GM12801 (cell line): ENCODE data around the gene CRADD.

Source experiments
- CTCF ChIP-seq: IDR thresholded peaks from one replicate; pipeline ENCODE4 v1.5.1; 2011; ENCODE audit warnings: control low read depth; ENCODE audit not compliant: insufficient read length; ENCODE audit errors: extremely low read depth

Gene CRADD

GRCh38 chr12:93762912-93763553 lies 85.9 kb downstream of the CRADD start:
- no peak for TF ChIP-seq CTCF

GRCh38 chr12:93763746-93764147 lies 86.6 kb downstream of the CRADD start:
- TF ChIP-seq CTCF: no peak

GRCh38 chr12:93766371-93766770 lies 89.2 kb downstream of the CRADD start:
- no peak for TF ChIP-seq CTCF

DNA sequence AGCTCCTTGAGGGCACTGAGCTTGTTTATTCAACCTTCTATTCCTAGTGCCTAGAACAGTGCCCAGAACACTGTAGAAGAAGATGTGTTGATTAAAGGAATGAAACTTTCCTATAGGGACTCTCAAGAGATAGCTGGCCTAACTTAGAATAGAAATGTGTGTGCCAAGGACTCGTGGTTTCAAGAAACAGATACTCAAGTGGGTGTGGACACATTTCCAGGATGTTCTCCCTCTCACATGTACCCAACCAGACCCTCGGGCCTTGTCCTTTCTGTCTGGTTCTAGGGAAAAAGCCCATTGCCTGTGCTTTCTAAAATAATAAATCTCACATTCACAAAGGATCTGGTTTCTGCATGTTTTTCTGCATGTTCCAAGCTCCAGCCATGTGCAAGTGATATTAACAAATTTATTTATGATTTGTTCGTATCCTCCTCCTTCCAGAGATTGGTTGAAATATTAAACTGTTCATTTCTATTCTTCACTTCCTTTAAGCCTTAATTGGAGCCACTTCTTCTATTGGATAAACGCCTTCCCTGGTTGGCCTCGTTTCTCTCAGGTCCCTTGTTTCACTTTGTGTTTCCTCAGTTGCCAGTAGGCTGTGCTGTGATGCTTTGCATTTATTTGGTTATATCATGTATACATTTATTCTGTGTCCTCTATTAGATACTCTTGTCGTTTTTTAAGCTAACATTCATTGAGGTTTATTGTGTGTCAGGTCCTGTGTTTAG lies 89.8 kb downstream of the CRADD start:
- no peak for TF ChIP-seq CTCF

DNA sequence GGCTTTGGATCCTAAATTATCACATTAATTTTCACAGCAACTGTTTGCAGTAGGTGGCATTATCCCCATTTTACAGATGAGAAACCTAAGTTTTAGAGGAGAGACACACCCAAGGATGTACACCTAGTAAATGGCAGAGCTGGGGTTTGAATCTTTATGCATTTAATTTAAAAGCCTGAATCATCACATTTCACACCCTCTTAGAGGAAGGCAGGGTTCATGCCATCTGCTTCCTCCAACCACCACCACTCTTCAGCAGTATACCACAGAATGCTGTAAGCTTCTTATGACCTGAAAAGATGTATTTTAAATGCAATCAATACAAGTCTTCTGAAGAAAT lies 90.3 kb downstream of the CRADD start:
- no peak for TF ChIP-seq CTCF

- no peak for TF ChIP-seq CTCF
These were observed 95.0 kb downstream of the CRADD start for GRCh38 chr12:93772003-93772700.

DNA sequence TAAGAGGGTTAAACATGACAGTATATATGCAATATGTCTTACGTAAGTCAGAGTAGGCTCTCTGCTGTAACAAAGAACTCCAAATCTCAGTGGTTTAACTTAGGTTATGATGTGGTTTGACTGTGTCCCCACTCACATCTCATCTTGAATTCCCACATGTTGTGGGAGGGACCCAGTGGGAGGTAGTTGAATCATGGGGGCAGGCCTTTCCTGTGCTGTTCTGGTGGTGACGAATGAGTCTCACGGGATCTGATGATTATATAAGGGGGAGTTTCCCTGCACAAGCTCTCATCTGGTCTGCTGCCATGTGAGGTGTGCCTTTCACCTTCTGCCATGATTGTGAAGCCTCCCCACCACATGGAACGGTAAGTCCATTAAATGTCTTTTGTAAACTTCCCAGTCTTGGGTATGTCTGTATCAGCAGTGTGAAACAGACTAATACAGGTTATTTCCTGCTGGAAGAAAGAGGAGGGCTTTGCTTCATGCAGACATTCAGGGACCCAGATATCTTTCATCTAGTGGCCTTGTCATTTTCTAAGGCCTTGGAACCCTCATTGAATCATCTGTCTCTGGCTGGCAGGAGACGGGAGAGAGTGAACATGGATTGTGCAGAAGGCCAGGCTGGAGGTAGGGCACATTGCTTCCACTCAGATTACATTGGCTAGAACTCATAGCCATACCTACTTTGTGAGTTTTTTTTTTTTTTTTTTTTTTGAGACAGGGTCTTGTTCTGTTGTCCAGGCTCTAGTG lies 96.1 kb downstream of the CRADD start:
- TF ChIP-seq CTCF: no peak
